MM.1S (cell line): ENCODE results near the gene DDAH2.
A peak's percentile ranks its signal among the peaks of the same experiment; 100 is the strongest.

Source experiments
- DNase-seq: peaks from one replicate; pipeline ENCODE4 v3.0.0-alpha.2; 2015
- H2AFZ ChIP-seq: fragments of 300-600 bp; sonication (generic); 2 replicates; pipeline ENCODE4 v1.6.0; 2016; ENCODE audit warnings: antibody characterized with exemption, low read length
- H3F3A ChIP-seq: fragments of 300-600 bp; sonication (generic); 2 replicates; pipeline ENCODE4 v1.6.1; 2016; ENCODE audit warnings: mild to moderate bottlenecking, antibody characterized with exemption, low read length, moderate library complexity, mixed read lengths; ENCODE audit not compliant: insufficient read depth
- H3K27ac ChIP-seq: fragments of 300-600 bp; sonication (generic); 2 replicates; pipeline ENCODE4 v1.5.1; 2016; ENCODE audit warnings: mild to moderate bottlenecking, low read length
- H3K27me3 ChIP-seq: fragments of 300-600 bp; sonication (generic); replicated peaks from 2 replicates; pipeline ENCODE4 v1.6.0; 2016; ENCODE audit warnings: low read length; ENCODE audit not compliant: insufficient read depth
- H3K36me3 ChIP-seq: fragments of 300-600 bp; sonication (generic); replicated peaks from 2 replicates; pipeline ENCODE4 v1.6.1; 2016; ENCODE audit warnings: mild to moderate bottlenecking, low read length, mixed read lengths; ENCODE audit not compliant: insufficient read depth
- H3K4me1 ChIP-seq: fragments of 300-600 bp; sonication (generic); 2 replicates; pipeline ENCODE4 v1.6.1; 2016; ENCODE audit warnings: low read length, mixed read lengths
- H3K4me2 ChIP-seq: fragments of 300-600 bp; sonication (generic); 2 replicates; pipeline ENCODE4 v1.6.0; 2016; ENCODE audit warnings: low read depth, low read length
- H3K4me3 ChIP-seq: fragments of 300-600 bp; sonication (generic); 2 replicates; pipeline ENCODE4 v1.5.1; 2016; ENCODE audit warnings: low read length, mixed read lengths
- H3K79me2 ChIP-seq: fragments of 300-600 bp; sonication (generic); 2 replicates; pipeline ENCODE4 v1.6.1; 2016; ENCODE audit warnings: mixed run types, low read length, mixed read lengths
- H3K9ac ChIP-seq: fragments of 300-600 bp; sonication (generic); 2 replicates; pipeline ENCODE4 v1.6.1; 2016; ENCODE audit warnings: low read length, mixed read lengths
- H3K9me2 ChIP-seq: fragments of 300-600 bp; sonication (generic); replicated peaks from 2 replicates; pipeline ENCODE4 v1.6.1; 2016; ENCODE audit warnings: mild to moderate bottlenecking, low read length, mixed read lengths; ENCODE audit not compliant: insufficient read depth
- H3K9me3 ChIP-seq: fragments of 300-600 bp; sonication (generic); replicated peaks from 2 replicates; pipeline ENCODE4 v1.6.1; 2016; ENCODE audit warnings: mild to moderate bottlenecking, low read length, mixed read lengths; ENCODE audit not compliant: insufficient read depth
- H4K20me1 ChIP-seq: fragments of 300-600 bp; sonication (generic); 2 replicates; pipeline ENCODE4 v1.6.1; 2016; ENCODE audit warnings: mild to moderate bottlenecking, low read length, moderate library complexity, mixed read lengths; ENCODE audit not compliant: insufficient read depth
- CTCF ChIP-seq: fragments of 300-600 bp; sonication (generic); IDR thresholded peaks from 2 replicates; pipeline ENCODE4 v1.5.1; 2016; ENCODE audit warnings: antibody characterized with exemption, low read length, mixed read lengths
- EZH2 ChIP-seq: fragments of 300-600 bp; sonication (generic); optimal IDR thresholded peaks from 2 replicates; pipeline ENCODE3; 2017; ENCODE audit warnings: low read depth, mild to moderate bottlenecking, antibody characterized with exemption, low read length, mixed read lengths
- EZH2phosphoT487 ChIP-seq: fragments of 300-600 bp; sonication (generic); IDR thresholded peaks from 2 replicates; pipeline ENCODE4 v1.6.1; 2018; ENCODE audit warnings: antibody characterized with exemption, low read length

Gene DDAH2

DNA sequence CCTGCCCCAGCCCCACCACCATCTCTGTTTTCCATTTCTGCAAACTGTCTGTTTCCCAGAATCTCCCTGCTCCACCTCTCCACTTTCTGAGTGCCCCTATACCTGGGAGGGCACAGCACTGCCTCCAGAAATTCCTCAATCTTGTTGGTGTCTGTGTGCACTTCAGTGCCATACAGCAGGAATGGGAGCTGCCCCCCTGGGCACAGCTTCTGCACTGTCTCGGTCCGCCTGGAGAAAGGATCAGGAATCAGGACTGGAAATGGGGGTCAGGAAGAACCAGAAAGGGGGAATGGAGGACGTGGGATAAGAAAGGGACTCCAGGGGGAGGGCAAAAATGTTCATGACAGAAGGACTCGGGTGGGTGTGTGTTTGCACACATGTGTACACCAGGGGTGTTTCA is 4.6 kb upstream of the DDAH2 start:
- peak overlapping the region; percentile 98; the same call in 1 of the 2 replicates for H3K27ac ChIP-seq
- H3K4me2 ChIP-seq: peak overlapping the region; percentile 99
- peaks cover 36% of the 10 kb centered on the region for H3K4me1 ChIP-seq
- no peaks in the 10 kb centered on the region for H4K20me1 ChIP-seq
- TF ChIP-seq EZH2 (no peak), CTCF (no peak), EZH2phosphoT487 (no peak)
- H3K9me3 ChIP-seq: no peaks in the 10 kb centered on the region
- peaks cover 75% of the 10 kb centered on the region for H3F3A ChIP-seq
- peaks cover 10% of the 10 kb centered on the region for H3K36me3 ChIP-seq
- no peaks in the 10 kb centered on the region for H3K9me2 ChIP-seq
- H2AFZ ChIP-seq: no peak overlapping the region
- peaks cover 51% of the 10 kb centered on the region for H3K79me2 ChIP-seq
- H3K9ac ChIP-seq: peak overlapping the region; percentile 91; the same call in 1 of the 2 replicates
- DNase-seq: no peak
- H3K4me3 ChIP-seq: peak overlapping the region; percentile 84; the same call in 1 of the 2 replicates
- H3K27me3 ChIP-seq: no peaks in the 10 kb centered on the region

GRCh38 chr6:31732029-31732428 is 2.9 kb upstream of the DDAH2 start:
- Histone ChIP-seq H4K20me1 (no peaks in the 10 kb centered on the region), H3K4me3 (no peak overlapping the region), H3K27me3 (no peaks in the 10 kb centered on the region), H2AFZ (no peak overlapping the region), H3K9me2 (no peaks in the 10 kb centered on the region), H3K4me2 (no peak overlapping the region), H3K27ac (peak overlapping the region; percentile 5; the same call in 1 of the 2 replicates), H3K79me2 (peaks cover 56% of the 10 kb centered on the region), H3K36me3 (peaks cover 10% of the 10 kb centered on the region), H3K9ac (no peak overlapping the region), H3K9me3 (no peaks in the 10 kb centered on the region), H3K4me1 (peaks cover 39% of the 10 kb centered on the region), H3F3A (peaks cover 74% of the 10 kb centered on the region)
- DNase-seq: no peak
- TF ChIP-seq EZH2 (no peak), EZH2phosphoT487 (no peak), CTCF (no peak)

DNA sequence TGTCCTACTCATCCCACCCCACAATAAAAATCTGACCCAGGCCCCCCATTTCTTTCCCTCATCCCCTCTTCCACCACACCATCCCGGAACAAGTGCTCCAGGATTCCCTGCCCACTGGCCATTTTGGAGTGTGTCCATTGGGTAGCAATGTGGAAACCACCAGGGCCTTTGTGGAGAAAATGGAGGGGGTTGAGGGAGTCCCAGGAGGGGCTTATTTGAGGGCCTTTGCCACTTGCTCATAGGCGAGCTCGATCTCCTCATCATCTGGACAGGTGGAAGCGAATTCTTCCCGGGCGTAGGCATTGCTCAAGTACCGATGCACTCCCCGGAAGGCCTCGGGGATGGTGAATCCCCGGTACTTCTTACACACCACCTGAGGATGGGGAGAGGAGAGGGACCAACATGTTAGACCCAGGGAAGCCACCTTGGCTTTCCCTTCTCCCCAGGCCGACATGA is 1.6 kb upstream of the DDAH2 start:
- Histone ChIP-seq H3K36me3 (peaks cover 10% of the 10 kb centered on the region), H3K27ac (peak overlapping the region; percentile 86; the same call in 1 of the 2 replicates), H3K9ac (no peak overlapping the region), H3K4me1 (peaks cover 40% of the 10 kb centered on the region), H3F3A (peaks cover 75% of the 10 kb centered on the region), H4K20me1 (no peaks in the 10 kb centered on the region), H3K9me3 (no peaks in the 10 kb centered on the region), H3K79me2 (peaks cover 42% of the 10 kb centered on the region), H3K9me2 (no peaks in the 10 kb centered on the region), H2AFZ (no peak overlapping the region), H3K27me3 (no peaks in the 10 kb centered on the region), H3K4me3 (no peak overlapping the region), H3K4me2 (peak overlapping the region; percentile 93; the same call in 1 of the 2 replicates)
- no peak for DNase-seq
- no peak for TF ChIP-seq EZH2phosphoT487
- TF ChIP-seq CTCF: no peak
- TF ChIP-seq EZH2: no peak
